Measurements from ENCODE around the gene MAP2. TPM values are rescaled to one million over a fixed set of nuclear protein-coding genes. Genes with fewer than 3 reads are reported as not detected.

MAP2 gene
- total and polyA plus RNA-seq, 10 of the 15 experiments (the other 5 are each of a cell fraction or from before 2014, with no cell fraction given), result 0.01 TPM; not detected in 9

DNA sequence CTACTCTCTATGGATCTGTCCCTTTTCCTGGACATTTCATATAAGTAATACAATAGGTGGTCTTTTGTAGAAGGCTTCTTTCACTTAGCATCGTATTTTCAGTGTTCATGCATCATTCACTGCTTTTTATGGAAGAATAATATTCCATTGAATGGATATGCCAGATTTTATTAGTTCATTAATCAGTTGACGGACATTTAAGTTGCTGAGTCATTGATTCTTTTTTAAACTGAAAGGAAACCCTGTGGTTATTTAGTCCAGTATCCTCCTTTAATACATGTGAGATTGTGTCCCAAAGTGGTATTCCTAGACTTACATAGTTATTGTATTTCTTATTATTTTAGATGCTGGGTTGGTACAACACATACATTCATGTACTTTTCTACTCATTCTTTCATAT, 185.7 kb downstream of the MAP2 start:
- ATAC-seq, result no peak
- H3K79me2 ChIP-seq (ENCODE audit: control insufficient read depth, insufficient read depth, low read length), result no peaks in the 10 kb centered on the region

DNA sequence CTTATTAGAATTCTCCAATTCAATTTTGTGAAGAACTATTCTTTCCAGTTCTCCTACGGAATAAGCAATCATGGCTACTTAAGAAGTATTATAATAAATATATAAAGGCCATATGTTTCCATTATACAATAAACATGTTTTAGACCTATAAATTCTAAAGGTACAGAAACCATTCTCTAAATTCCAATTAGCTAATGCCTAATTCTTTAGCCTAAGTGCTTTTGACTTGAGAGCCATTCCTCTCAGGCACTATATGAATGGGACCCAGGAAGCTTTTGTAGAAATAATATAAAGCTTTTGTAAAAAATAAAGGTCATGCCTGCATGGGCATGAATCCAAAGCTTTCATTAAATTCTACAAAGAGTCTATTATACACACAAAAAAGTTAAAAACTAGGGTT, 186.8 kb downstream of the MAP2 start:
- ChIA-PET RAD21 (ENCODE audit: unreplicated experiment) (no interaction called here), POLR2A (no interaction called here), SMC1A (ENCODE audit: uncharacterized antibody, unreplicated experiment) (interaction anchor here (1.0 kb wide), 1 partner anchor 11 kb away, joined by 3 read pairs; no protein-coding TSS in a partner anchor), CTCF (no interaction called here)
- BruUV-seq (replicated peaks), result no TSS peak
- ATAC-seq (no peak), FAIRE-seq (no peak), DNase-seq (ENCODE audit: low read depth, low spot score) (no peak)
- in situ Hi-C loops (cut with MboI), result no loop called here
- no peak for TF ChIP-seq KAT2A (conservative IDR thresholded peaks at IDR 0.05; ENCODE audit: control insufficient read depth, low read depth, low read length)
- TF ChIP-seq, protein P1, sequence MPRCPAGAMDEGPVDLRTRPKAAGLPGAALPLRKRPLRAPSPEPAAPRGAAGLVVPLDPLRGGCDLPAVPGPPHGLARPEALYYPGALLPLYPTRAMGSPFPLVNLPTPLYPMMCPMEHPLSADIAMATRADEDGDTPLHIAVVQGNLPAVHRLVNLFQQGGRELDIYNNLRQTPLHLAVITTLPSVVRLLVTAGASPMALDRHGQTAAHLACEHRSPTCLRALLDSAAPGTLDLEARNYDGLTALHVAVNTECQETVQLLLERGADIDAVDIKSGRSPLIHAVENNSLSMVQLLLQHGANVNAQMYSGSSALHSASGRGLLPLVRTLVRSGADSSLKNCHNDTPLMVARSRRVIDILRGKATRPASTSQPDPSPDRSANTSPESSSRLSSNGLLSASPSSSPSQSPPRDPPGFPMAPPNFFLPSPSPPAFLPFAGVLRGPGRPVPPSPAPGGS (IDR thresholded peaks at IDR 0.05; ENCODE audit: borderline replicate concordance, insufficient read depth, low read depth, low read length, poor library complexity, severe bottlenecking), result no peak
- TF ChIP-seq, protein P2, sequence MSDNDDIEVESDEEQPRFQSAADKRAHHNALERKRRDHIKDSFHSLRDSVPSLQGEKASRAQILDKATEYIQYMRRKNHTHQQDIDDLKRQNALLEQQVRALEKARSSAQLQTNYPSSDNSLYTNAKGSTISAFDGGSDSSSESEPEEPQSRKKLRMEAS (IDR thresholded peaks at IDR 0.05; ENCODE audit: low read depth, low read length), result no peak
- TF ChIP-seq, protein P3, sequence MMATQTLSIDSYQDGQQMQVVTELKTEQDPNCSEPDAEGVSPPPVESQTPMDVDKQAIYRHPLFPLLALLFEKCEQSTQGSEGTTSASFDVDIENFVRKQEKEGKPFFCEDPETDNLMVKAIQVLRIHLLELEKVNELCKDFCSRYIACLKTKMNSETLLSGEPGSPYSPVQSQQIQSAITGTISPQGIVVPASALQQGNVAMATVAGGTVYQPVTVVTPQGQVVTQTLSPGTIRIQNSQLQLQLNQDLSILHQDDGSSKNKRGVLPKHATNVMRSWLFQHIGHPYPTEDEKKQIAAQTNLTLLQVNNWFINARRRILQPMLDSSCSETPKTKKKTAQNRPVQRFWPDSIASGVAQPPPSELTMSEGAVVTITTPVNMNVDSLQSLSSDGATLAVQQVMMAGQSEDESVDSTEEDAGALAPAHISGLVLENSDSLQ (IDR thresholded peaks at IDR 0.05), result no peak
- no peak for TF ChIP-seq BCL11A (IDR thresholded peaks at IDR 0.05; ENCODE audit: low read depth, low read length)
- TF ChIP-seq KLF5 (IDR thresholded peaks at IDR 0.05; ENCODE audit: partially characterized antibody), result no peak
- no peak overlapping the region for H3K4me2 ChIP-seq (ENCODE audit: control insufficient read depth, insufficient read depth)
- no peak overlapping the region for H3K27ac ChIP-seq (ENCODE audit: control insufficient read depth, insufficient read depth)
- H3K36me3 ChIP-seq (ENCODE audit: control insufficient read depth in 2 of 2, insufficient read depth in 2 of 2, low read length in 1 of 2), result no peaks in the 10 kb centered on the region
- H3K4me3 ChIP-seq, result no peak overlapping the region
- no peaks in the 10 kb centered on the region for H3K9me3 ChIP-seq (replicated peaks; ENCODE audit: control insufficient read depth, insufficient read depth, low read length)
- H3K27me3 ChIP-seq (replicated peaks in 1 of 2; ENCODE audit: control insufficient read depth in 2 of 2, insufficient read depth in 2 of 2, low read length in 1 of 2), result no peaks in the 10 kb centered on the region
- intact Hi-C loops (cut with micrococcal nuclease; ENCODE audit: unreplicated experiment), result no loop called here
- H3K79me2 ChIP-seq (ENCODE audit: control insufficient read depth, insufficient read depth, low read length), result no peaks in the 10 kb centered on the region
- no peaks in the 10 kb centered on the region for H3K4me1 ChIP-seq (ENCODE audit: control insufficient read depth, insufficient read depth, low read length)
- H2AFZ ChIP-seq (ENCODE audit: control insufficient read depth, low read depth, low read length), result no peak overlapping the region
- H4K20me1 ChIP-seq (ENCODE audit: control insufficient read depth, insufficient read depth), result no peaks in the 10 kb centered on the region
- H3K9ac ChIP-seq (ENCODE audit: control insufficient read depth, insufficient read depth, low read length), result no peak overlapping the region
- WGBS (ENCODE audit: insufficient coverage, insufficient replicate concordance, low lambda C conversion rate, missing lambda C conversion rate), result 55% methylated on average over 1 of the region's 1 CpG

More for the DNA sequence above, 185.7 kb downstream of the MAP2 start:
- Histone ChIP-seq H3K36me3 (ENCODE audit: control insufficient read depth in 2 of 2, insufficient read depth in 2 of 2, low read length in 1 of 2) (no peaks in the 10 kb centered on the region), H3K27me3 (replicated peaks in 1 of 2; ENCODE audit: control insufficient read depth in 2 of 2, insufficient read depth in 2 of 2, low read length in 1 of 2) (no peaks in the 10 kb centered on the region), H3K4me1 (ENCODE audit: control insufficient read depth, insufficient read depth, low read length) (no peaks in the 10 kb centered on the region), H3K9me3 (replicated peaks; ENCODE audit: control insufficient read depth, insufficient read depth, low read length) (no peaks in the 10 kb centered on the region), H2AFZ (ENCODE audit: control insufficient read depth, low read depth, low read length) (no peak overlapping the region), H3K4me2 (ENCODE audit: control insufficient read depth, insufficient read depth) (no peak overlapping the region), H3K4me3 (no peak overlapping the region), H3K27ac (ENCODE audit: control insufficient read depth, insufficient read depth) (no peak overlapping the region), H4K20me1 (ENCODE audit: control insufficient read depth, insufficient read depth) (no peaks in the 10 kb centered on the region), H3K9ac (ENCODE audit: control insufficient read depth, insufficient read depth, low read length) (no peak overlapping the region)
- intact Hi-C loops (cut with micrococcal nuclease; ENCODE audit: unreplicated experiment), result no loop called here
- FAIRE-seq, result no peak
- SMC1A ChIA-PET (ENCODE audit: uncharacterized antibody, unreplicated experiment), result no interaction called here
- CTCF ChIA-PET, result no interaction called here
- in situ Hi-C loops (cut with MboI), result no loop called here
- POLR2A ChIA-PET, result interaction anchor here (0.6 kb wide), 1 partner anchor 551 kb away, joined by 3 read pairs; no protein-coding TSS in a partner anchor
- no peak for DNase-seq (ENCODE audit: low read depth, low spot score)
- WGBS (ENCODE audit: insufficient coverage, insufficient replicate concordance, low lambda C conversion rate, missing lambda C conversion rate), result 48% methylated on average over 2 of the region's 2 CpGs
- no TSS peak for BruUV-seq (replicated peaks)
- RAD21 ChIA-PET (ENCODE audit: unreplicated experiment), result no interaction called here
- TF ChIP-seq STAT1 (conservative IDR thresholded peaks at IDR 0.05), result no peak
- no peak for TF ChIP-seq ASH2L (IDR thresholded peaks at IDR 0.05; ENCODE audit: borderline replicate concordance, low read depth)
- TF ChIP-seq, protein P4, sequence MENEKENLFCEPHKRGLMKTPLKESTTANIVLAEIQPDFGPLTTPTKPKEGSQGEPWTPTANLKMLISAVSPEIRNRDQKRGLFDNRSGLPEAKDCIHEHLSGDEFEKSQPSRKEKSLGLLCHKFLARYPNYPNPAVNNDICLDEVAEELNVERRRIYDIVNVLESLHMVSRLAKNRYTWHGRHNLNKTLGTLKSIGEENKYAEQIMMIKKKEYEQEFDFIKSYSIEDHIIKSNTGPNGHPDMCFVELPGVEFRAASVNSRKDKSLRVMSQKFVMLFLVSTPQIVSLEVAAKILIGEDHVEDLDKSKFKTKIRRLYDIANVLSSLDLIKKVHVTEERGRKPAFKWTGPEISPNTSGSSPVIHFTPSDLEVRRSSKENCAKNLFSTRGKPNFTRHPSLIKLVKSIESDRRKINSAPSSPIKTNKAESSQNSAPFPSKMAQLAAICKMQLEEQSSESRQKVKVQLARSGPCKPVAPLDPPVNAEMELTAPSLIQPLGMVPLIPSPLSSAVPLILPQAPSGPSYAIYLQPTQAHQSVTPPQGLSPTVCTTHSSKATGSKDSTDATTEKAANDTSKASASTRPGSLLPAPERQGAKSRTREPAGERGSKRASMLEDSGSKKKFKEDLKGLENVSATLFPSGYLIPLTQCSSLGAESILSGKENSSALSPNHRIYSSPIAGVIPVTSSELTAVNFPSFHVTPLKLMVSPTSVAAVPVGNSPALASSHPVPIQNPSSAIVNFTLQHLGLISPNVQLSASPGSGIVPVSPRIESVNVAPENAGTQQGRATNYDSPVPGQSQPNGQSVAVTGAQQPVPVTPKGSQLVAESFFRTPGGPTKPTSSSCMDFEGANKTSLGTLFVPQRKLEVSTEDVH (IDR thresholded peaks at IDR 0.05; ENCODE audit: low read depth, partially characterized antibody), result no peak
- no peak for TF ChIP-seq ETV6 (conservative IDR thresholded peaks at IDR 0.05 in 1 of 2, IDR thresholded peaks at IDR 0.05 in 1 of 2; ENCODE audit: borderline replicate concordance in 1 of 2, low read depth in 1 of 2)

Measured in GM12878 (cell line).